Tibial artery (tissue), 4 donors: ENCODE results near the gene LAMC2.

Experiments
- DNase-seq, 2 donors: peaks; one replicate each; pipeline ENCODE4 v3.0.0-alpha.2; 2019
- H3K27ac ChIP-seq, 2 donors: fragments of 200-600 bp; sonication (generic) in 1 of 2; 1 replicate in 1 of 2; 2 replicates in 1 of 2; pipeline ENCODE4 v1.5.1; 2018 to 2019; ENCODE audit warnings: mild to moderate bottlenecking in 1 of 2
- H3K27me3 ChIP-seq, 2 donors: fragments of 200-600 bp; sonication (generic) in 1 of 2; one replicate each; pipeline versions ENCODE4 v1.5.1 to v1.6.0; 2016 to 2019
- H3K36me3 ChIP-seq, 3 donors: fragments of 200-600 bp; sonication (generic) in 2 of 3; one replicate each; pipeline ENCODE4 v1.5.1; 2016 to 2019; ENCODE audit warnings: mild to moderate bottlenecking in 2 of 3
- H3K4me1 ChIP-seq, 4 donors: fragments of 200-600 bp; sonication (generic) in 2 of 4; 1 replicate in 3 of 4; 2 replicates in 1 of 4; pipeline ENCODE4 v1.5.1; 2016 to 2019
- H3K4me3 ChIP-seq, 2 donors: fragments of 200-600 bp; sonication (generic) in 1 of 2; 1 replicate in 1 of 2; 2 replicates in 1 of 2; pipeline ENCODE4 v1.5.1; 2018 to 2019; ENCODE audit warnings: mild to moderate bottlenecking in 2 of 2
- H3K9me3 ChIP-seq, 3 donors: fragments of 200-600 bp; sonication (generic) in 1 of 3; one replicate each; pipeline ENCODE4 v1.5.1; 2016 to 2019
- intact Hi-C: fragments of 100-400 bp; cut with DNase I; formaldehyde crosslinking; loops from one replicate; pipeline ENCODE4 v1.15.0; 2023; ENCODE audit warnings: low total_unique reads
- TF ChIP-seq, protein P1 (sequence below), 2 experiments: fragments of 200-600 bp in 1 of 2; fragments of 450-650 bp in 1 of 2; IDR thresholded peaks; one replicate each; pipeline ENCODE4 v1.5.1; 2017 to 2019; ENCODE audit warnings: antibody characterized with exemption in 2 of 2, mild to moderate bottlenecking in 1 of 2, moderate library complexity in 1 of 2

Gene LAMC2

DNA sequence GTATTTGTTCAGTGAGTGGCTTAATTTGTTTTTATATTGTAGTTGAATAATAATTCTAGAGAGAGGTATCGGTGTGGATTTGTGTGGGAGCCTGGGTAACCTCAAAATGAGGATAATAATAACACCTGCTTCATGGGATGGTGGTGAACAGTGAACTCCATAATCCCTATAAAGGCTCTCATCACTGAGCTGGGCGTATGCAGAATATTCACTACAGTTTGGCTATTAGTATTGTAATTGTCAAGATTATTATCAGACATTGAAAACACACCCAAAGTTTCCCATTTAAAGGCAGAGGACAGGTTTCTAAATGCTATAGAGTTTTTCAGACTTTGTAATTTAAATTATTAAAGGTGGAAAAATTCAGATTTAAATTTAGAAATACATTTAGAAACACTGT is 7.0 kb upstream of the LAMC2 start:
- H3K27ac ChIP-seq: peak overlapping the region; percentile 69 to 75
- H3K4me1 ChIP-seq: peaks cover 7 to 42% (median 16%) of the 10 kb centered on the region in 4 donors
- intact Hi-C loops: no loop called here
- TF ChIP-seq, protein P1, sequence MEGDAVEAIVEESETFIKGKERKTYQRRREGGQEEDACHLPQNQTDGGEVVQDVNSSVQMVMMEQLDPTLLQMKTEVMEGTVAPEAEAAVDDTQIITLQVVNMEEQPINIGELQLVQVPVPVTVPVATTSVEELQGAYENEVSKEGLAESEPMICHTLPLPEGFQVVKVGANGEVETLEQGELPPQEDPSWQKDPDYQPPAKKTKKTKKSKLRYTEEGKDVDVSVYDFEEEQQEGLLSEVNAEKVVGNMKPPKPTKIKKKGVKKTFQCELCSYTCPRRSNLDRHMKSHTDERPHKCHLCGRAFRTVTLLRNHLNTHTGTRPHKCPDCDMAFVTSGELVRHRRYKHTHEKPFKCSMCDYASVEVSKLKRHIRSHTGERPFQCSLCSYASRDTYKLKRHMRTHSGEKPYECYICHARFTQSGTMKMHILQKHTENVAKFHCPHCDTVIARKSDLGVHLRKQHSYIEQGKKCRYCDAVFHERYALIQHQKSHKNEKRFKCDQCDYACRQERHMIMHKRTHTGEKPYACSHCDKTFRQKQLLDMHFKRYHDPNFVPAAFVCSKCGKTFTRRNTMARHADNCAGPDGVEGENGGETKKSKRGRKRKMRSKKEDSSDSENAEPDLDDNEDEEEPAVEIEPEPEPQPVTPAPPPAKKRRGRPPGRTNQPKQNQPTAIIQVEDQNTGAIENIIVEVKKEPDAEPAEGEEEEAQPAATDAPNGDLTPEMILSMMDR (IDR thresholded peaks at IDR 0.05): no peak
- DNase-seq: no peak
- no peaks in the 10 kb centered on the region for H3K9me3 ChIP-seq
- no peaks in the 10 kb centered on the region for H3K27me3 ChIP-seq
- no peaks in the 10 kb centered on the region for H3K36me3 ChIP-seq
- no peak overlapping the region for H3K4me3 ChIP-seq

DNA sequence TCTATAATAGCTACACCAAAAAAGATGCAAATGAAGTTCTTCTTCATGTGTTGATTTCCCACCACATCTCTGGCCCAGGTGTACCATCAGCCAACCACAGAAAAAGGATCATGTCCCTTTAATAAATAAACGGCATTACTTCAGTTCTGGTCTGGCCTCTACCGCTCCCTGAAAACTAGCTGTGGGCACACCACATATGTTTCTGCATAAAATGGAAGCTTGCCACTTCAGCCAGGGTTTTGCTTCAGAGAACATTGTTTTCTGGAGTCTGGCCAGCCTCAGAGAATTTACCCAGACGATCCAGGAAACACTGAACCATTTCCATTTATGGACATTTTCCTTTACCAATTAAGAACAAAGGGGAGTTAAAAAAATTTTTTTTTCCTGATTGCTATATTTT is 5.8 kb upstream of the LAMC2 start:
- Histone ChIP-seq H3K4me1 (peaks cover 7 to 42% (median 16%) of the 10 kb centered on the region in 4 donors), H3K27ac (peak overlapping the region; percentile 69 to 75), H3K36me3 (no peaks in the 10 kb centered on the region), H3K4me3 (no peak overlapping the region), H3K27me3 (no peaks in the 10 kb centered on the region), H3K9me3 (no peaks in the 10 kb centered on the region)
- peak; percentile 57 to 77 for DNase-seq
- TF ChIP-seq, protein P1 (IDR thresholded peaks at IDR 0.05): no peak
- intact Hi-C loops: no loop called here

DNA sequence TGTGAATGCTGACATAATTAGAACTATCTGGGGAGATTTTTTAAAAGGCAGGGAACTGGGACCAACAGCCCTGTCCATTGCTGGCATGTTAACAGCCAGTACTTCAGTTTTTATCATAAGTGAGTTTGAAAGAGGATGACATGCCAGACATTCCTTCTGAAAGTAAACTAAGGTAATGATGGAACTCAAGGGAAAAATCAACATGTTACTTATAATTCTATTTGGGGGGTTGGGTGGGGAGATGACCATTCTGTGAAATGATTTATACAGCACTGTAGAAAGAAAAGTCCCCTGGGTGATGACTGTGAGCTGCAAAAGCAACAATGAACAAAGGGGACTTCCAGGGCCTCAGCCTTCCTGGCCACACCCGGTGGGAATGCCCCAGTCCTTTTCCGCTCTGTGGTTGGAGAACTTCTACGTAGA is 5.4 kb upstream of the LAMC2 start:
- H3K27ac ChIP-seq: peak overlapping the region; percentile 69 to 75
- TF ChIP-seq, protein P1 (IDR thresholded peaks at IDR 0.05): no peak
- intact Hi-C loops: no loop called here

DNA sequence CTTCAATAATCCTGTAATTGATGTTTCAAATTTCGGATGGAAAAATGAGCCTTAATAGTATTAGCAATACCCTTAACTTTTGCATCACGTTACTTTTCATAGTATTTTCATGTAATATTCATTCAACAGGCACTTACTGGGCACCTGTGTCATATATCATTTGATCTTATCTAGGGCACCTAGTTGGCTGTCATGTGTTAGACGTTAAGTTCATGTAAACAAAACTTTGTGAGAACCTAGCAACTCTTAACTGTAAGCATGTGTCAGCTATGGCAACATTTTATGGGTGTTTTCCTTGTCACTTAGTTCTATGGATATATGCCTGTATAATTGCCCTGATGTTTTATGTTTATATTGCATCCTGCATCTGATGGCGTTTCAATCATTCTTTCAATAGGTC is 777 bp downstream of the LAMC2 start:
- H3K4me1 ChIP-seq: peaks cover 0 to 5% (median 0%) of the 10 kb centered on the region in 4 donors
- no peaks in the 10 kb centered on the region for H3K27me3 ChIP-seq
- H3K27ac ChIP-seq: no peak overlapping the region
- no peak for DNase-seq
- H3K4me3 ChIP-seq: no peak overlapping the region
- intact Hi-C loops: no loop called here
- no peaks in the 10 kb centered on the region for H3K36me3 ChIP-seq
- H3K9me3 ChIP-seq: no peaks in the 10 kb centered on the region
- TF ChIP-seq, protein P1 (IDR thresholded peaks at IDR 0.05): no peak

More for the DNA sequence above, 5.4 kb upstream of the LAMC2 start:
- Histone ChIP-seq H3K36me3 (no peaks in the 10 kb centered on the region), H3K27me3 (no peaks in the 10 kb centered on the region), H3K4me1 (peaks cover 7 to 42% (median 16%) of the 10 kb centered on the region in 4 donors), H3K9me3 (no peaks in the 10 kb centered on the region), H3K4me3 (no peak overlapping the region)
- DNase-seq: peak; percentile 25 to 72

DNA sequence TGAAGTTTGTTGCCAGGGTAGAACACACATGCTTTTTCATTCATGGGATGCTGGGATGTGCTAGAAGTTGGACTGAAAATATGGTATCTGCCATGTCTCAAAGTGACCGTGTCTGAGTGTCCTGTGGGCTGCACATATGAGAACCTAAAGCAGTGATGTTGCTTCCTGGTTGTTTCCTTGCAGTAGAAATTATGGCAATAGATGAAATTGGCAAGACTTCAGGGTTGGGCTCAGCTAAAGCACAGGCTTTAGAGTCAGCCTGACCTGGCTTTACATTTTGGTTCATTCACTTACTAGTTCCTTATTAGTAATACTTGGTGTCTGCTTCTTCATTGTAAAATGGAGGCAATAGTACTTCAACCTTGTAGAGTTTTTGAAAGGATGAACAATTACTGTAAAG is 2.2 kb downstream of the LAMC2 start:
- TF ChIP-seq, protein P1 (IDR thresholded peaks at IDR 0.05): no peak
- intact Hi-C loops: no loop called here
- Histone ChIP-seq H3K9me3 (no peaks in the 10 kb centered on the region), H3K4me3 (no peak overlapping the region), H3K36me3 (no peaks in the 10 kb centered on the region), H3K27me3 (no peaks in the 10 kb centered on the region), H3K27ac (no peak overlapping the region), H3K4me1 (peaks cover 0 to 5% (median 0%) of the 10 kb centered on the region in 4 donors)
- no peak for DNase-seq

DNA sequence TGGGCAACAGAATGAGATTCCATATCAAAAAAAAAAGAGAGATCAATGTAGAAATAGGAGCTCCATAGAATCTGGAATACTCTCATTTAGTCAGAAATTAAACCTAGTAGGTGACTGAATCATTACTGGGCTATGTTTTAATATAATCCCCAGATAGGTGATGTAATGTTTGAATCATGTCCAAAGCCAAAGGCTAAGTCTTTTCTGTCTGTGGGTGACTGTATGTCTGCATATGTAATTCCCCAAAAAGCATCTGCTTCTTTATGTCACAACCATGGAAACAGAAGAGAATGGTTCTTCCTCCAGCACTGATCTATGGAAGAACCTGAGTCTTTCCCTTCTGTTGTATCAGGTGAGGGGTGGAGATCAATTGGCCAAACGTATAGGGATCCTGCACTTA is 5.8 kb downstream of the LAMC2 start:
- Histone ChIP-seq H3K4me3 (no peak overlapping the region), H3K4me1 (no peaks in the 10 kb centered on the region), H3K27me3 (no peaks in the 10 kb centered on the region), H3K9me3 (no peaks in the 10 kb centered on the region), H3K27ac (no peak overlapping the region), H3K36me3 (no peaks in the 10 kb centered on the region)
- DNase-seq: no peak
- intact Hi-C loops: no loop called here
- TF ChIP-seq, protein P1 (IDR thresholded peaks at IDR 0.05): no peak
